Activated naive CD8-positive, alpha-beta T cell treated with anti-CD3 and anti-CD28 coated beads, Interleukin-2, amount 10 ng/mL, durations not matched to agents 7 days and 5 days (primary cell): ENCODE data around the gene SERPINB10. TPM values are rescaled to one million over a fixed set of nuclear protein-coding genes. Genes with fewer than 3 reads are reported as not detected.

Experiments
- ATAC-seq: fragments of 150-1000 bp; cut with Tn5 transposase; one replicate; pipeline ENCODE4 v1.10.0; 2021; ENCODE audit warnings: low read depth, moderate library complexity
- POLR2A ChIA-PET: fragments of 350-600 bp; sonication (Branson Sonifier 250); formaldehyde crosslinking; loops from one replicate; lab custom pipeline; 2021; ENCODE audit warnings: antibody characterized with exemption; lab: Charles Lee
- DNase-seq: peaks from one replicate; pipeline ENCODE4 v3.0.0; 2021
- H3K27ac Mint-ChIP-seq: one replicate; pipeline ENCODE4 v1.8.0; 2022; ENCODE audit warnings: mild to moderate bottlenecking, mixed read lengths
- H3K27me3 Mint-ChIP-seq: one replicate; pipeline ENCODE4 v1.8.0; 2022; ENCODE audit warnings: mild to moderate bottlenecking, moderate library complexity, mixed read lengths
- H3K36me3 Mint-ChIP-seq: one replicate; pipeline ENCODE4 v1.8.0; 2021; ENCODE audit warnings: mild to moderate bottlenecking, mixed read lengths
- H3K4me1 Mint-ChIP-seq: one replicate; pipeline ENCODE4 v1.8.0; 2021; ENCODE audit warnings: mixed read lengths
- H3K4me3 Mint-ChIP-seq: one replicate; pipeline ENCODE4 v1.8.0; 2022; ENCODE audit warnings: mild to moderate bottlenecking, moderate library complexity, mixed read lengths
- H3K9me3 Mint-ChIP-seq: one replicate; pipeline ENCODE4 v1.8.0; 2021; ENCODE audit warnings: mixed read lengths
- total RNA-seq, 2 experiments: library from RNA; stranded (reverse); gene quantifications; one replicate each; pipeline ENCODE4 v1.2.3, GENCODE V29; 2021

The SERPINB10 gene
- total RNA-seq, 2 experiments from 2014 or later = not detected

- peaks cover 5% of the 10 kb centered on the region for H3K27me3 Mint-ChIP-seq
- no peaks in the 10 kb centered on the region for H3K36me3 Mint-ChIP-seq
- POLR2A ChIA-PET = no interaction called here
- H3K27ac Mint-ChIP-seq = no peak overlapping the region
- ATAC-seq (no peak), DNase-seq (no peak)
- no peak overlapping the region for H3K4me3 Mint-ChIP-seq
- H3K4me1 Mint-ChIP-seq = peaks cover 11% of the 10 kb centered on the region
- H3K9me3 Mint-ChIP-seq = no peaks in the 10 kb centered on the region
Observed at GRCh38 chr18:63965716-63966330, 58.1 kb downstream of the SERPINB10 start.

- no peaks in the 10 kb centered on the region for H3K27me3 Mint-ChIP-seq
- DNase-seq (peak; percentile 76), ATAC-seq (peak; percentile 91)
- peaks cover 24% of the 10 kb centered on the region for H3K4me1 Mint-ChIP-seq
- peak within 1 kb of the TSS; percentile 96 for H3K27ac Mint-ChIP-seq
- H3K4me3 Mint-ChIP-seq = peak within 1 kb of the TSS; percentile 93
- no peaks in the 10 kb centered on the region for H3K9me3 Mint-ChIP-seq
- no peaks in the 10 kb centered on the region for H3K36me3 Mint-ChIP-seq
- POLR2A ChIA-PET = interaction anchor here (1.3 kb wide), 1 partner anchor 33 kb away, joined by 3 read pairs; no protein-coding TSS in a partner anchor
Observed at GRCh38 chr18:63969942-63970808, 62.4 kb downstream of the SERPINB10 start, which contains the start of gene SERPINB8. Gene SERPINB8 (plus strand): TSS chr18:63970081. CDS start chr18:63978309, 8,228 bp downstream.

- no peaks in the 10 kb centered on the region for H3K27me3 Mint-ChIP-seq
- peak overlapping the region; percentile 96 for H3K27ac Mint-ChIP-seq
- DNase-seq = no peak
- H3K4me1 Mint-ChIP-seq = peaks cover 25% of the 10 kb centered on the region
- POLR2A ChIA-PET = interaction anchor here (1.3 kb wide), 1 partner anchor 34 kb away, joined by 3 read pairs; no protein-coding TSS in a partner anchor
- no peak for ATAC-seq
- H3K36me3 Mint-ChIP-seq = no peaks in the 10 kb centered on the region
- peak overlapping the region; percentile 93 for H3K4me3 Mint-ChIP-seq
- no peaks in the 10 kb centered on the region for H3K9me3 Mint-ChIP-seq
Observed at GRCh38 chr18:63970809-63971205, 63.0 kb downstream of the SERPINB10 start.

- H3K9me3 Mint-ChIP-seq = no peaks in the 10 kb centered on the region
- peak overlapping the region; percentile 96 for H3K27ac Mint-ChIP-seq
- ATAC-seq (no peak), DNase-seq (no peak)
- H3K36me3 Mint-ChIP-seq = no peaks in the 10 kb centered on the region
- peaks cover 25% of the 10 kb centered on the region for H3K4me1 Mint-ChIP-seq
- peak overlapping the region; percentile 93 for H3K4me3 Mint-ChIP-seq
- H3K27me3 Mint-ChIP-seq = no peaks in the 10 kb centered on the region
- POLR2A ChIA-PET = no interaction called here
Observed at GRCh38 chr18:63971320-63972001, 63.7 kb downstream of the SERPINB10 start.

GRCh38 chr18:63972002-63972376, 64.2 kb downstream of the SERPINB10 start:
- Mint-ChIP-seq H3K4me3 (peak overlapping the region; percentile 93), H3K27me3 (no peaks in the 10 kb centered on the region), H3K36me3 (no peaks in the 10 kb centered on the region), H3K27ac (no peak overlapping the region), H3K4me1 (peaks cover 25% of the 10 kb centered on the region), H3K9me3 (no peaks in the 10 kb centered on the region)
- no peak for ATAC-seq
- no peak for DNase-seq
- POLR2A ChIA-PET = no interaction called here

GRCh38 chr18:63974991-63975390, 67.2 kb downstream of the SERPINB10 start:
- Mint-ChIP-seq H3K27me3 (no peaks in the 10 kb centered on the region), H3K36me3 (no peaks in the 10 kb centered on the region), H3K4me1 (peaks cover 23% of the 10 kb centered on the region), H3K9me3 (no peaks in the 10 kb centered on the region), H3K4me3 (no peak overlapping the region), H3K27ac (no peak overlapping the region)
- POLR2A ChIA-PET = no interaction called here
- no peak for ATAC-seq
- DNase-seq = no peak

- POLR2A ChIA-PET = no interaction called here
- Mint-ChIP-seq H3K9me3 (no peaks in the 10 kb centered on the region), H3K4me3 (no peak overlapping the region), H3K36me3 (no peaks in the 10 kb centered on the region), H3K27ac (no peak overlapping the region), H3K27me3 (no peaks in the 10 kb centered on the region), H3K4me1 (peaks cover 26% of the 10 kb centered on the region)
- DNase-seq = no peak
- no peak for ATAC-seq
Observed at GRCh38 chr18:63975628-63976027, 67.9 kb downstream of the SERPINB10 start.

GRCh38 chr18:63977040-63977439, 69.3 kb downstream of the SERPINB10 start:
- Mint-ChIP-seq H3K27me3 (no peaks in the 10 kb centered on the region), H3K4me1 (peaks cover 15% of the 10 kb centered on the region), H3K4me3 (no peak overlapping the region), H3K9me3 (no peaks in the 10 kb centered on the region), H3K27ac (no peak overlapping the region), H3K36me3 (no peaks in the 10 kb centered on the region)
- ATAC-seq (no peak), DNase-seq (no peak)
- POLR2A ChIA-PET = no interaction called here

GRCh38 chr18:63979409-63979920, 71.7 kb downstream of the SERPINB10 start:
- ATAC-seq = peak; percentile 76
- Mint-ChIP-seq H3K27ac (no peak overlapping the region), H3K27me3 (no peaks in the 10 kb centered on the region), H3K4me1 (peaks cover 15% of the 10 kb centered on the region), H3K4me3 (peak overlapping the region; percentile 47), H3K36me3 (no peaks in the 10 kb centered on the region), H3K9me3 (no peaks in the 10 kb centered on the region)
- DNase-seq = no peak
- POLR2A ChIA-PET = no interaction called here

GRCh38 chr18:63980027-63980426, 72.3 kb downstream of the SERPINB10 start:
- Mint-ChIP-seq H3K4me3 (no peak overlapping the region), H3K27me3 (no peaks in the 10 kb centered on the region), H3K4me1 (peaks cover 13% of the 10 kb centered on the region), H3K9me3 (no peaks in the 10 kb centered on the region), H3K36me3 (no peaks in the 10 kb centered on the region), H3K27ac (no peak overlapping the region)
- ATAC-seq (no peak), DNase-seq (no peak)
- POLR2A ChIA-PET = no interaction called here

- Mint-ChIP-seq H3K4me1 (peaks cover 10% of the 10 kb centered on the region), H3K9me3 (no peaks in the 10 kb centered on the region), H3K27ac (no peak overlapping the region), H3K36me3 (no peaks in the 10 kb centered on the region), H3K4me3 (no peak overlapping the region), H3K27me3 (no peaks in the 10 kb centered on the region)
- DNase-seq = no peak
- no peak for ATAC-seq
- POLR2A ChIA-PET = no interaction called here
Observed at GRCh38 chr18:63980896-63981460, 73.2 kb downstream of the SERPINB10 start.

- peaks cover 10% of the 10 kb centered on the region for H3K4me1 Mint-ChIP-seq
- ATAC-seq (no peak), DNase-seq (no peak)
- H3K9me3 Mint-ChIP-seq = no peaks in the 10 kb centered on the region
- H3K4me3 Mint-ChIP-seq = no peak overlapping the region
- H3K36me3 Mint-ChIP-seq = no peaks in the 10 kb centered on the region
- POLR2A ChIA-PET = no interaction called here
- no peaks in the 10 kb centered on the region for H3K27me3 Mint-ChIP-seq
- no peak overlapping the region for H3K27ac Mint-ChIP-seq
Observed at GRCh38 chr18:63981719-63982118, 74.0 kb downstream of the SERPINB10 start.

- no peak overlapping the region for H3K27ac Mint-ChIP-seq
- H3K27me3 Mint-ChIP-seq = no peaks in the 10 kb centered on the region
- H3K9me3 Mint-ChIP-seq = no peaks in the 10 kb centered on the region
- no peak for DNase-seq
- peaks cover 10% of the 10 kb centered on the region for H3K4me1 Mint-ChIP-seq
- H3K4me3 Mint-ChIP-seq = no peak overlapping the region
- POLR2A ChIA-PET = no interaction called here
- ATAC-seq = no peak
- H3K36me3 Mint-ChIP-seq = no peaks in the 10 kb centered on the region
Observed at GRCh38 chr18:63982361-63982760, 74.6 kb downstream of the SERPINB10 start.
